WTC11 (cell line): ENCODE results near the gene EMX1. TPM values are rescaled to one million over a fixed set of nuclear protein-coding genes. Genes with fewer than 3 reads are reported as not detected.

Experiments
- ATAC-seq: fragments of 200-7000 bp; cut with Tn5 transposase; 2 replicates; pipeline ENCODE4 v1.10.0; 2021; ENCODE audit warnings: mild to moderate bottlenecking, moderate library complexity
- CTCF ChIA-PET: fragments of 300-600 bp; sonication (Branson Sonifier 250); formaldehyde crosslinking; loops from one replicate; lab custom pipeline; 2021; ENCODE audit warnings: antibody characterized with exemption; lab: Charles Lee
- POLR2A ChIA-PET: fragments of 350-600 bp; sonication (Branson Sonifier 250); formaldehyde crosslinking; loops from one replicate; lab custom pipeline; 2021; ENCODE audit warnings: antibody characterized with exemption; lab: Charles Lee
- DNase-seq: peaks from one replicate; pipeline ENCODE4 v3.0.0; 2021; ENCODE audit warnings: low spot score
- H3K27ac Mint-ChIP-seq: 2 replicates; pipeline ENCODE4 v1.8.0; 2021; ENCODE audit warnings: mixed read lengths
- H3K27me3 Mint-ChIP-seq: 2 replicates; pipeline ENCODE4 v1.8.0; 2021; ENCODE audit warnings: low read depth, mild to moderate bottlenecking, moderate library complexity, mixed read lengths
- H3K36me3 Mint-ChIP-seq: 2 replicates; pipeline ENCODE4 v1.8.0; 2021; ENCODE audit warnings: mixed read lengths
- H3K4me1 Mint-ChIP-seq: 2 replicates; pipeline ENCODE4 v1.8.0; 2022; ENCODE audit warnings: mixed read lengths
- H3K4me3 Mint-ChIP-seq: 2 replicates; pipeline ENCODE4 v1.8.0; 2021; ENCODE audit warnings: mild to moderate bottlenecking, moderate library complexity, mixed read lengths
- H3K9me3 Mint-ChIP-seq: 2 replicates; pipeline ENCODE4 v1.8.0; 2021; ENCODE audit warnings: mixed read lengths
- ATF1 ChIP-seq: sonication (generic); formaldehyde crosslinking; IDR thresholded peaks from 2 replicates; pipeline ENCODE4 v1.8.1; 2023; ENCODE audit warnings: mild to moderate bottlenecking, moderate library complexity, missing genetic modification reagents
- CTCF ChIP-seq: fragments of 200-600 bp; IDR thresholded peaks from 2 replicates; pipeline ENCODE4 v1.8.0; 2022; ENCODE audit warnings: antibody characterized with exemption
- E2F1 ChIP-seq: sonication (generic); formaldehyde crosslinking; IDR thresholded peaks from 2 replicates; pipeline ENCODE4 v1.8.0; 2022; ENCODE audit warnings: mild to moderate bottlenecking, missing genetic modification reagents
- ELF4 ChIP-seq: sonication (generic); formaldehyde crosslinking; IDR thresholded peaks from 2 replicates; pipeline ENCODE4 v1.8.1; 2022; ENCODE audit warnings: low read depth, mild to moderate bottlenecking, moderate library complexity, missing genetic modification reagents
- IRF1 ChIP-seq: sonication (generic); formaldehyde crosslinking; IDR thresholded peaks from 2 replicates; pipeline ENCODE4 v1.8.0; 2023; ENCODE audit warnings: missing genetic modification reagents
- IRF2 ChIP-seq: sonication (generic); formaldehyde crosslinking; IDR thresholded peaks from 2 replicates; pipeline ENCODE4 v1.8.0; 2022; ENCODE audit warnings: low read depth, missing genetic modification reagents, borderline replicate concordance
- MAX ChIP-seq: sonication (generic); formaldehyde crosslinking; IDR thresholded peaks from 2 replicates; pipeline ENCODE4 v1.8.0; 2022; ENCODE audit warnings: mild to moderate bottlenecking, missing genetic modification reagents
- PRDM15 ChIP-seq: sonication (generic); formaldehyde crosslinking; IDR thresholded peaks from 2 replicates; pipeline ENCODE4 v1.8.0; 2022; ENCODE audit warnings: missing genetic modification reagents
- RORB ChIP-seq: fragments of 250-450 bp; sonication (Bioruptor Pico); IDR thresholded peaks from 2 replicates; pipeline ENCODE4 v1.9.0; 2021; ENCODE audit warnings: mild to moderate bottlenecking
- TCF7 ChIP-seq: sonication (generic); formaldehyde crosslinking; IDR thresholded peaks from 2 replicates; pipeline ENCODE4 v1.8.0; 2022; ENCODE audit warnings: mild to moderate bottlenecking, low read depth, missing genetic modification reagents, moderate library complexity
- USF1 ChIP-seq: sonication (generic); formaldehyde crosslinking; IDR thresholded peaks from 2 replicates; pipeline ENCODE4 v1.8.0; 2022; ENCODE audit warnings: mild to moderate bottlenecking, missing genetic modification reagents
- ZNF416 ChIP-seq: fragments of 250-450 bp; sonication (Bioruptor Pico); IDR thresholded peaks from 2 replicates; pipeline ENCODE4 v1.9.0; 2021; ENCODE audit warnings: mild to moderate bottlenecking, inconsistent platforms
- ZNF423 ChIP-seq: fragments of 250-450 bp; sonication (Bioruptor Pico); IDR thresholded peaks from 2 replicates; pipeline ENCODE4 v2.1.2; 2022; ENCODE audit warnings: mild to moderate bottlenecking, moderate library complexity
- ZNF425 ChIP-seq: fragments of 250-450 bp; sonication (Bioruptor Pico); conservative IDR thresholded peaks from 2 replicates; pipeline ENCODE4 v1.9.0; 2021; ENCODE audit warnings: mild to moderate bottlenecking
- ZSCAN18 ChIP-seq: fragments of 250-450 bp; sonication (Bioruptor Pico); IDR thresholded peaks from 2 replicates; pipeline ENCODE4 v2.1.2; 2022; ENCODE audit warnings: mild to moderate bottlenecking, moderate library complexity
- total RNA-seq: library from RNA; stranded (reverse); gene quantifications from 3 replicates; pipeline ENCODE4 v1.2.3, GENCODE V29; 2021

The EMX1 gene
- total RNA-seq, 1 experiment from 2014 or later, result 3.8 TPM

- TF ChIP-seq CTCF (no peak), E2F1 (CRISPR knock-in tag) (no peak), ZSCAN18 (CRISPR knock-in tag) (no peak), TCF7 (no peak), MAX (no peak), ATF1 (CRISPR knock-in tag) (no peak), IRF1 (CRISPR knock-in tag) (no peak), RORB (CRISPR knock-in tag) (no peak)
These were observed 52.4 kb downstream of the EMX1 start (continued) for GRCh38 chr2:72969706-72970105.

GRCh38 chr2:72971036-72971435, 53.7 kb downstream of the EMX1 start:
- Mint-ChIP-seq H3K36me3 (no peaks in the 10 kb centered on the region), H3K4me1 (peaks cover 38% of the 10 kb centered on the region), H3K27ac (no peak overlapping the region), H3K4me3 (no peak overlapping the region), H3K9me3 (no peaks in the 10 kb centered on the region), H3K27me3 (no peaks in the 10 kb centered on the region)
- POLR2A ChIA-PET, result no interaction called here
- DNase-seq (no peak), ATAC-seq (no peak)
- CTCF ChIA-PET, result interaction anchor here (1.3 to 3.6 kb wide), 3 partner anchors 78 to 110 kb away, joined by 3 to 32 read pairs (median 17); partner anchors contain the start of gene SPR
- TF ChIP-seq ZNF423 (CRISPR knock-in tag) (no peak), E2F1 (CRISPR knock-in tag) (no peak), PRDM15 (no peak), USF1 (CRISPR knock-in tag) (no peak), IRF2 (no peak), ELF4 (CRISPR knock-in tag) (no peak), ZNF425 (no peak), ZNF416 (CRISPR knock-in tag) (no peak), CTCF (no peak)
